Measurements from ENCODE around the gene TRIM7. TPM values are rescaled to one million over a fixed set of nuclear protein-coding genes. Genes with fewer than 3 reads are reported as not detected.
A peak's percentile ranks its signal among the peaks of the same experiment; 100 is the strongest.

The TRIM7 gene
- total and polyA plus RNA-seq, 9 of the 15 experiments (the other 6 are each of a cell fraction or from before 2014, with no cell fraction given): 2.6 to 14.9 (median 8.9) TPM

GRCh38 chr5:181204113-181204825 lies 727 bp downstream of the TRIM7 start (continued):
- TF ChIP-seq ZBTB12 (CRISPR knock-in tag; IDR thresholded peaks at IDR 0.05) (no peak), DDX20 (tag; IDR thresholded peaks at IDR 0.05; ENCODE audit: low read depth) (no peak), ZNF395 (CRISPR knock-in tag; IDR thresholded peaks at IDR 0.05) (no peak), KDM2B (CRISPR knock-in tag; IDR thresholded peaks at IDR 0.05) (0 out of 2 replicates have a peak, but pooled peaks have one; percentile 65), MEF2A (IDR thresholded peaks at IDR 0.05; ENCODE audit: control insufficient read depth, low read depth, low read length) (no peak), ZBTB8A (IDR thresholded peaks at IDR 0.05; ENCODE audit: partially characterized antibody) (no peak), SOX6 (IDR thresholded peaks at IDR 0.05) (no peak), ZNF347 (CRISPR knock-in tag; IDR thresholded peaks at IDR 0.05; ENCODE audit: low read depth) (no peak), POLR2B (IDR thresholded peaks at IDR 0.05; ENCODE audit: low read depth, partially characterized antibody) (no peak), CAMTA2 (CRISPR knock-in tag; conservative IDR thresholded peaks at IDR 0.05) (no peak), SNAPC5 (CRISPR knock-in tag; IDR thresholded peaks at IDR 0.05) (no peak), HOXB6 (CRISPR knock-in tag; IDR thresholded peaks at IDR 0.05; ENCODE audit: borderline replicate concordance) (no peak), LEF1 (IDR thresholded peaks at IDR 0.05) (0 out of 2 replicates have a peak, but pooled peaks have one; percentile 29), ZFPM2 (CRISPR knock-in tag; IDR thresholded peaks at IDR 0.05) (no peak), ASH1L (IDR thresholded peaks at IDR 0.05; ENCODE audit: borderline replicate concordance, low read depth, partially characterized antibody) (no peak), ZNF561 (CRISPR knock-in tag; conservative IDR thresholded peaks at IDR 0.05) (no peak), USF1 (CRISPR knock-in tag; IDR thresholded peaks at IDR 0.05) (no peak), HINFP (tag; conservative IDR thresholded peaks at IDR 0.05; ENCODE audit: low read depth) (no peak), CREB3L1 (IDR thresholded peaks at IDR 0.05; ENCODE audit: borderline replicate concordance, low read depth) (no peak), CBFA2T2 (conservative IDR thresholded peaks at IDR 0.05) (no peak), ZKSCAN3 (CRISPR knock-in tag; IDR thresholded peaks at IDR 0.05) (no peak), SIX5 (IDR thresholded peaks at IDR 0.05; ENCODE audit: borderline replicate concordance in 1 of 2, insufficient read depth in 1 of 2, low read depth in 1 of 2, low read length in 2 of 2) (no peak), KLF10 (CRISPR knock-in tag; IDR thresholded peaks at IDR 0.05) (no peak)
